ENCODE results near the gene HOXA9. TPM values are rescaled to one million over a fixed set of nuclear protein-coding genes. Genes with fewer than 3 reads are reported as not detected.
A peak's percentile ranks its signal among the peaks of the same experiment; 100 is the strongest.

The HOXA9 gene
- 10 to 100 TPM in 1 of 4 donors, under 1 TPM in 1, not detected in 2; 0.28 to 74.3 TPM for polyA plus RNA-seq
- long read RNA-seq, donor 1, partial matches to known transcripts, result 0 of 4 reads
- long read RNA-seq, donor 1, other reads (novel, unspliced or antisense), result 0 of 4 reads
- long read RNA-seq, donor 2, result 0 reads
- long read RNA-seq, donor 3, result 0 reads
- long read RNA-seq, donor 4, partial matches to known transcripts, result 0 of 2 reads
- long read RNA-seq, donor 4, other reads (novel, unspliced or antisense), result 0 of 2 reads
- long read RNA-seq, donor 5, partial matches to known transcripts, result 0 of 4 reads
- long read RNA-seq, donor 5, other reads (novel, unspliced or antisense), result 0 of 4 reads
- long read RNA-seq, donor 6, result 0 reads
- long read RNA-seq, donor 7, result 0 reads
- long read RNA-seq, donor 8, partial matches to known transcripts, result 0 of 1 reads
- long read RNA-seq, donor 8, other reads (novel, unspliced or antisense), result 0 of 1 reads
- long read RNA-seq, donor 9, result 0 reads
- long read RNA-seq, donor 10, partial matches to known transcripts, result 0 of 8 reads
- long read RNA-seq, donor 10, other reads (novel, unspliced or antisense), result 0 of 8 reads

GRCh38 chr7:27165089-27165995 is at the start of gene HOXA9:
TSS of gene HOXA9 (minus strand) at chr7:27165537. CDS start at chr7:27165457, 80 bp downstream.
- peaks cover 12 to 99% (median 73%) of the 10 kb centered on the region in 3 donors for H3K27me3 ChIP-seq (ENCODE audit: control insufficient read depth in 3 of 3, insufficient read depth in 3 of 3, low read length in 3 of 3)
- peaks cover 0 to 19% of the 10 kb centered on the region in 2 donors for H3K9me3 ChIP-seq (ENCODE audit: control insufficient read depth in 2 of 2, insufficient read depth in 1 of 2, low read depth in 1 of 2, low read length in 1 of 2)
- DNase-seq, result peak in 1 of 2 donors; percentile 82
- H3K4me1 ChIP-seq (ENCODE audit: control insufficient read depth in 3 of 3, insufficient read depth in 2 of 3, low read depth in 1 of 3, low read length in 2 of 3), result peaks cover 0 to 7% (median 0%) of the 10 kb centered on the region in 3 donors
- H3K27ac ChIP-seq (ENCODE audit: low read depth in 1 of 3, low read length in 2 of 3), result peak within 1 kb of the TSS in 1 of 3 donors; percentile 54
- no peak for FAIRE-seq
- H3K4me3 ChIP-seq (ENCODE audit: low read depth in 1 of 3, low read length in 3 of 3), result peak within 1 kb of the TSS in 2 of 3 donors; percentile 40 to 68
- peaks cover 0 to 12% (median 0%) of the 10 kb centered on the region in 3 donors for H3K36me3 ChIP-seq (ENCODE audit: control insufficient read depth in 3 of 3, insufficient read depth in 2 of 3, low read depth in 1 of 3, low read length in 3 of 3)
- WGBS, 3 donors, result 6 to 14% (median 11%) methylated on average over 71 to 82 of the region's 82 CpGs

GRCh38 chr7:27214239-27214950 is 49.1 kb upstream of the HOXA9 start:
- peaks cover 0 to 24% (median 3%) of the 10 kb centered on the region in 3 donors for H3K4me1 ChIP-seq (ENCODE audit: control insufficient read depth in 3 of 3, insufficient read depth in 2 of 3, low read depth in 1 of 3, low read length in 2 of 3)
- DNase-seq, result no peak
- H3K27ac ChIP-seq (ENCODE audit: low read depth in 1 of 3, low read length in 2 of 3), result no peak overlapping the region
- H3K4me3 ChIP-seq (ENCODE audit: low read depth in 1 of 3, low read length in 3 of 3), result no peak overlapping the region
- peaks cover 5 to 87% (median 48%) of the 10 kb centered on the region in 3 donors for H3K27me3 ChIP-seq (ENCODE audit: control insufficient read depth in 3 of 3, insufficient read depth in 3 of 3, low read length in 3 of 3)
- FAIRE-seq, result no peak
- 64 to 70% (median 66%) methylated on average over 8 of the region's 8 CpGs for WGBS, 3 donors
- no peaks in the 10 kb centered on the region for H3K9me3 ChIP-seq (ENCODE audit: control insufficient read depth in 2 of 2, insufficient read depth in 1 of 2, low read depth in 1 of 2, low read length in 1 of 2)
- H3K36me3 ChIP-seq (ENCODE audit: control insufficient read depth in 3 of 3, insufficient read depth in 2 of 3, low read depth in 1 of 3, low read length in 3 of 3), result no peaks in the 10 kb centered on the region

GRCh38 chr7:27213433-27214238 is 48.3 kb upstream of the HOXA9 start:
- Histone ChIP-seq H3K27me3 (ENCODE audit: control insufficient read depth in 3 of 3, insufficient read depth in 3 of 3, low read length in 3 of 3) (peaks cover 5 to 88% (median 51%) of the 10 kb centered on the region in 3 donors), H3K9me3 (ENCODE audit: control insufficient read depth in 2 of 2, insufficient read depth in 1 of 2, low read depth in 1 of 2, low read length in 1 of 2) (no peaks in the 10 kb centered on the region), H3K36me3 (ENCODE audit: control insufficient read depth in 3 of 3, insufficient read depth in 2 of 3, low read depth in 1 of 3, low read length in 3 of 3) (no peaks in the 10 kb centered on the region), H3K4me3 (ENCODE audit: low read depth in 1 of 3, low read length in 3 of 3) (no peak overlapping the region), H3K4me1 (ENCODE audit: control insufficient read depth in 3 of 3, insufficient read depth in 2 of 3, low read depth in 1 of 3, low read length in 2 of 3) (peaks cover 0 to 24% (median 3%) of the 10 kb centered on the region in 3 donors), H3K27ac (ENCODE audit: low read depth in 1 of 3, low read length in 2 of 3) (no peak overlapping the region)
- 39 to 54% (median 44%) methylated on average over 48 to 50 of the region's 50 CpGs for WGBS, 3 donors
- DNase-seq (peak in 1 of 2 donors; percentile 37), FAIRE-seq (no peak)

GRCh38 chr7:27212497-27213432 is 47.4 kb upstream of the HOXA9 start:
- Histone ChIP-seq H3K9me3 (ENCODE audit: control insufficient read depth in 2 of 2, insufficient read depth in 1 of 2, low read depth in 1 of 2, low read length in 1 of 2) (no peaks in the 10 kb centered on the region), H3K36me3 (ENCODE audit: control insufficient read depth in 3 of 3, insufficient read depth in 2 of 3, low read depth in 1 of 3, low read length in 3 of 3) (no peaks in the 10 kb centered on the region), H3K27ac (ENCODE audit: low read depth in 1 of 3, low read length in 2 of 3) (no peak overlapping the region), H3K4me3 (ENCODE audit: low read depth in 1 of 3, low read length in 3 of 3) (no peak overlapping the region), H3K4me1 (ENCODE audit: control insufficient read depth in 3 of 3, insufficient read depth in 2 of 3, low read depth in 1 of 3, low read length in 2 of 3) (peaks cover 0 to 24% (median 3%) of the 10 kb centered on the region in 3 donors), H3K27me3 (ENCODE audit: control insufficient read depth in 3 of 3, insufficient read depth in 3 of 3, low read length in 3 of 3) (peaks cover 5 to 96% (median 58%) of the 10 kb centered on the region in 3 donors)
- peak in 1 of 2 donors; percentile 44 for DNase-seq
- WGBS, 3 donors, result 7 to 10% (median 9%) methylated on average over 47 to 52 of the region's 52 CpGs
- no peak for FAIRE-seq

GRCh38 chr7:27211764-27212204 is 46.4 kb upstream of the HOXA9 start:
- FAIRE-seq (no peak), DNase-seq (peak in 1 of 2 donors; percentile 35)
- Histone ChIP-seq H3K36me3 (ENCODE audit: control insufficient read depth in 3 of 3, insufficient read depth in 2 of 3, low read depth in 1 of 3, low read length in 3 of 3) (no peaks in the 10 kb centered on the region), H3K4me1 (ENCODE audit: control insufficient read depth in 3 of 3, insufficient read depth in 2 of 3, low read depth in 1 of 3, low read length in 2 of 3) (peaks cover 0 to 24% (median 3%) of the 10 kb centered on the region in 3 donors), H3K27ac (ENCODE audit: low read depth in 1 of 3, low read length in 2 of 3) (no peak overlapping the region), H3K4me3 (ENCODE audit: low read depth in 1 of 3, low read length in 3 of 3) (no peak overlapping the region), H3K9me3 (ENCODE audit: control insufficient read depth in 2 of 2, insufficient read depth in 1 of 2, low read depth in 1 of 2, low read length in 1 of 2) (no peaks in the 10 kb centered on the region), H3K27me3 (ENCODE audit: control insufficient read depth in 3 of 3, insufficient read depth in 3 of 3, low read length in 3 of 3) (peaks cover 5 to 96% (median 59%) of the 10 kb centered on the region in 3 donors)
- WGBS, 3 donors, result 39 to 63% (median 47%) methylated on average over 3 of the region's 3 CpGs

GRCh38 chr7:27211084-27211446 is 45.7 kb upstream of the HOXA9 start:
- WGBS, 3 donors, result 59 to 86% (median 79%) methylated on average over 1 of the region's 1 CpG
- H3K27ac ChIP-seq (ENCODE audit: low read depth in 1 of 3, low read length in 2 of 3), result no peak overlapping the region
- no peak overlapping the region for H3K4me3 ChIP-seq (ENCODE audit: low read depth in 1 of 3, low read length in 3 of 3)
- peaks cover 0 to 24% (median 3%) of the 10 kb centered on the region in 3 donors for H3K4me1 ChIP-seq (ENCODE audit: control insufficient read depth in 3 of 3, insufficient read depth in 2 of 3, low read depth in 1 of 3, low read length in 2 of 3)
- DNase-seq (no peak), FAIRE-seq (no peak)
- peaks cover 5 to 96% (median 60%) of the 10 kb centered on the region in 3 donors for H3K27me3 ChIP-seq (ENCODE audit: control insufficient read depth in 3 of 3, insufficient read depth in 3 of 3, low read length in 3 of 3)
- no peaks in the 10 kb centered on the region for H3K36me3 ChIP-seq (ENCODE audit: control insufficient read depth in 3 of 3, insufficient read depth in 2 of 3, low read depth in 1 of 3, low read length in 3 of 3)
- no peaks in the 10 kb centered on the region for H3K9me3 ChIP-seq (ENCODE audit: control insufficient read depth in 2 of 2, insufficient read depth in 1 of 2, low read depth in 1 of 2, low read length in 1 of 2)

All from small intestine (tissue), 16 donors.